Measurements from ENCODE around the gene NXPH4.

DNA sequence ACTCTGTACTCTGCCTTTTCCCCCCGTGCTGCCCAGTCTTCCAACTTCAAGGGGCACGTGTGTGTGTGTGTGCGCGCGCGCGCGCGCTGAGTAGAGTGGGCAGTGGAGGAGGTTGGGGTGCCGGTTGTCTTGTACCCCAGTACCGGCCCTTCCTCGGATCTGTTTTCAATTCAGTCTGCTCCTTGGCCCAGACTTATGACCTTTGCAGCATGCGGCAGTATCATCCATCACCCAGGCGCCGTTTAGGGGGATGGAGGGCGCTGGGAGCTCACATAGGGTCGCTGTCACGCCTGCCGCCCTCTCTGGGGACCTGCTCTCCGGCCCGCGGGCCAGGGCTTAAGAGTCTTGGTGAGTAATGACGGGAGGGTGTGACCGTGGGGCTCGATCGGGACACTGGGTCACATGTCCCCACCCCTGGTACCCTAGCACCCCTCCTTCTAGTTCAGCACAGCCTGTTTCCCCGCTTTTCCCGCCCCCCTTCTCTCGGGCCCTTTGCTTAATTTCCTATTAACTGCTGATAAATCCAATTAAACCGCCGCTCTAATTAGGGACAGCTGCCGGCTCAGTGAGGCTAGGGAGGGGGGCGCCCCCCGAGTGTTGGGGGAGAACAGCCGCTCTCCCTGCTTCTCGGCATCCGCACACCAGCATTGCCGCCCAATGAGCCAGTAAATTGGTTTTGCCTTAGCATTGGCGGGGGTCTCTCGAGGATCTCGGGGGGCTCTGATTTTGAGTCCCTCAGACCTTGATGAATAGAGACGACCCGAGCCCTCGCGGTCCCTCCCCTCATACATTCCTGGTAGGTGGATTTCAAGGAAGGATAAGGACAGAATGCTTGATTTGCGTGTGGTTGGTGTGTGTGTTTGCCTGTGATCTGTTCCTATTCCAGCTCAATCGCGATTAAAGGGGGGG lies 25.1 kb downstream of the NXPH4 start:
- TF ChIP-seq, protein P1, sequence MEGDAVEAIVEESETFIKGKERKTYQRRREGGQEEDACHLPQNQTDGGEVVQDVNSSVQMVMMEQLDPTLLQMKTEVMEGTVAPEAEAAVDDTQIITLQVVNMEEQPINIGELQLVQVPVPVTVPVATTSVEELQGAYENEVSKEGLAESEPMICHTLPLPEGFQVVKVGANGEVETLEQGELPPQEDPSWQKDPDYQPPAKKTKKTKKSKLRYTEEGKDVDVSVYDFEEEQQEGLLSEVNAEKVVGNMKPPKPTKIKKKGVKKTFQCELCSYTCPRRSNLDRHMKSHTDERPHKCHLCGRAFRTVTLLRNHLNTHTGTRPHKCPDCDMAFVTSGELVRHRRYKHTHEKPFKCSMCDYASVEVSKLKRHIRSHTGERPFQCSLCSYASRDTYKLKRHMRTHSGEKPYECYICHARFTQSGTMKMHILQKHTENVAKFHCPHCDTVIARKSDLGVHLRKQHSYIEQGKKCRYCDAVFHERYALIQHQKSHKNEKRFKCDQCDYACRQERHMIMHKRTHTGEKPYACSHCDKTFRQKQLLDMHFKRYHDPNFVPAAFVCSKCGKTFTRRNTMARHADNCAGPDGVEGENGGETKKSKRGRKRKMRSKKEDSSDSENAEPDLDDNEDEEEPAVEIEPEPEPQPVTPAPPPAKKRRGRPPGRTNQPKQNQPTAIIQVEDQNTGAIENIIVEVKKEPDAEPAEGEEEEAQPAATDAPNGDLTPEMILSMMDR (IDR thresholded peaks at IDR 0.05) = no peak
- no peak for TF ChIP-seq POLR2A (IDR thresholded peaks at IDR 0.05)
